Endothelial cell of umbilical vein (primary cell): ENCODE data around the gene MTO1. TPM values are rescaled to one million over a fixed set of nuclear protein-coding genes. Genes with fewer than 3 reads are reported as not detected.

ENCODE experiments used
- BruUV-seq: library from RNA; stranded (reverse); fragments of 400-500 nt; replicated peaks from 2 replicates; lab custom pipeline; 2021; lab: Mats Ljungman, UMichigan
- CTCF ChIA-PET: fragments of 300-600, 350-600 bp; sonication (Branson Sonifier 250); formaldehyde crosslinking; loops from one replicate; lab custom pipeline; 2021; ENCODE audit warnings: antibody characterized with exemption, inconsistent platforms; lab: Charles Lee
- POLR2A ChIA-PET: fragments of 300-600, 350-600 bp; sonication (Branson Sonifier 250); formaldehyde crosslinking; loops from one replicate; lab custom pipeline; 2021; ENCODE audit warnings: antibody characterized with exemption, inconsistent platforms; lab: Charles Lee
- DNase-seq: peaks from one replicate; pipeline ENCODE4 v3.0.0-alpha.2; 2011; ENCODE audit warnings: low read depth, low spot score
- FAIRE-seq: peaks from 2 replicates; lab custom pipeline; 2011; peaks lifted over from hg19 to GRCh38; lab: Jason Lieb, UNC
- H2AFZ ChIP-seq: 2 replicates; pipeline ENCODE4 v1.6.0; 2012; ENCODE audit warnings: low read depth, low read length, control low read depth, inconsistent platforms
- H3K27ac ChIP-seq: 2 replicates; pipeline ENCODE4 v1.5.1; 2011; ENCODE audit warnings: low read depth, mild to moderate bottlenecking, control low read depth, low read length, moderate library complexity; ENCODE audit not compliant: insufficient read depth
- H3K27me3 ChIP-seq, 2 experiments: 2 replicates each; pipeline versions ENCODE4 v1.6.0 to v1.6.1; 2011; ENCODE audit warnings: low read length in 2 of 2, mixed read lengths in 1 of 2; ENCODE audit not compliant: control insufficient read depth in 2 of 2, insufficient read depth in 2 of 2
- H3K36me3 ChIP-seq, 2 experiments: 2 replicates in 1 of 2; 3 replicates in 1 of 2; pipeline ENCODE4 v1.5.1; 2011; ENCODE audit warnings: low read length in 2 of 2, mild to moderate bottlenecking in 1 of 2, moderate library complexity in 1 of 2; ENCODE audit not compliant: control insufficient read depth in 2 of 2, insufficient read depth in 2 of 2; ENCODE audit errors: extremely low read depth in 1 of 2
- H3K4me1 ChIP-seq: 3 replicates; pipeline ENCODE4 v1.5.1; 2011; ENCODE audit warnings: mild to moderate bottlenecking, low read length; ENCODE audit not compliant: control insufficient read depth, insufficient read depth; ENCODE audit errors: extremely low read depth
- H3K4me2 ChIP-seq: 2 replicates; pipeline ENCODE4 v1.6.1; 2011; ENCODE audit warnings: low read length, control low read depth, mixed read lengths; ENCODE audit not compliant: insufficient read depth
- H3K4me3 ChIP-seq, 3 experiments: fragments of 200-600 bp in 1 of 3; sonication (generic), shearing (Covaris generic) in 1 of 3; replicated peaks in 1 of 3; 2 replicates each; pipeline ENCODE4 v1.5.1; 2011 to 2016; ENCODE audit warnings: control low read depth in 3 of 3, low read length in 3 of 3, mild to moderate bottlenecking in 2 of 3, inconsistent platforms in 1 of 3, low read depth in 1 of 3, moderate library complexity in 1 of 3; ENCODE audit not compliant: insufficient read depth in 1 of 3
- H3K79me2 ChIP-seq: 2 replicates; pipeline ENCODE4 v1.6.0; 2012; ENCODE audit warnings: low read length, inconsistent platforms; ENCODE audit not compliant: control insufficient read depth, insufficient read depth
- H3K9ac ChIP-seq: replicated peaks from 2 replicates; pipeline ENCODE3; 2011; ENCODE audit warnings: low read length, control low read depth; ENCODE audit not compliant: insufficient read depth; ENCODE audit errors: extremely low read depth
- H3K9me1 ChIP-seq: replicated peaks from 3 replicates; pipeline ENCODE4 v1.6.0; 2011; ENCODE audit warnings: mild to moderate bottlenecking, low read length; ENCODE audit not compliant: control insufficient read depth, insufficient read depth; ENCODE audit errors: extremely low read depth
- H3K9me3 ChIP-seq: replicated peaks from 2 replicates; pipeline ENCODE4 v1.5.1; 2012; ENCODE audit warnings: low read length, inconsistent platforms; ENCODE audit not compliant: control insufficient read depth, insufficient read depth
- H4K20me1 ChIP-seq: replicated peaks from 2 replicates; pipeline ENCODE3; 2011; ENCODE audit warnings: mild to moderate bottlenecking, low read length; ENCODE audit not compliant: control insufficient read depth, insufficient read depth; ENCODE audit errors: extremely low read depth
- FOS ChIP-seq: IDR thresholded peaks from 2 replicates; pipeline ENCODE4 v1.6.1; 2011; ENCODE audit warnings: mild to moderate bottlenecking, low read length, moderate library complexity, borderline replicate concordance; ENCODE audit not compliant: insufficient read depth
- GATA2 ChIP-seq: IDR thresholded peaks from 2 replicates; pipeline ENCODE4 v1.7.0; 2011; ENCODE audit warnings: low read depth, mild to moderate bottlenecking, moderate library complexity, mixed read lengths, low read length; ENCODE audit not compliant: insufficient read length, insufficient read depth
- MYC ChIP-seq: IDR thresholded peaks from one replicate; pipeline ENCODE4 v1.6.1; 2011; ENCODE audit warnings: mild to moderate bottlenecking, low read depth, low read length
- POLR2A ChIP-seq: IDR thresholded peaks from 2 replicates; pipeline ENCODE4 v1.6.1; 2012; ENCODE audit warnings: low read depth, mild to moderate bottlenecking, control low read depth, low read length
- POLR2AphosphoS5 ChIP-seq: IDR thresholded peaks from 2 replicates; pipeline ENCODE4 v1.6.1; 2012; ENCODE audit warnings: low read depth, mild to moderate bottlenecking, control low read depth, low read length, moderate library complexity; ENCODE audit not compliant: insufficient read depth
- dilution Hi-C: fragments of 300-500 bp; cut with MboI; formaldehyde crosslinking; loops from one replicate; pipeline ENCODE4 v1.15.0; 2019; ENCODE audit warnings: low sequenced_read_pairs; ENCODE audit not compliant: extremely low pct_ligation_motif_present
- intact Hi-C: fragments of 100-400 bp; cut with micrococcal nuclease; formaldehyde crosslinking; loops from one replicate; pipeline ENCODE4 v1.10.0; 2022
- polyA plus RNA-seq, 4 experiments: library from polyadenylated mRNA; depleted of rRNA in 3 of 4; stranded (reverse) in 3 of 4; unstranded in 1 of 4; fragments of >200 nt; gene quantifications; 2 replicates each; pipeline versions ENCODE4 v1.2.1 to v1.2.3, GENCODE V29; 2011 to 2012; ENCODE audit warnings: missing spikeins in 1 of 4
- total RNA-seq: library from RNA; stranded (reverse); gene quantifications from 2 replicates; pipeline ENCODE4 v1.2.3, GENCODE V29; 2021
- TF ChIP-seq, protein P1 (sequence below): IDR thresholded peaks from 2 replicates; pipeline ENCODE4 v1.6.1; 2011; ENCODE audit not compliant: insufficient read depth, insufficient read length
- TF ChIP-seq, protein P2 (sequence below), 2 donors: IDR thresholded peaks; 1 replicate in 1 of 2; 2 replicates in 1 of 2; pipeline ENCODE4 v1.5.1; 2011; ENCODE audit warnings: low read length in 2 of 2, mild to moderate bottlenecking in 2 of 2, moderate library complexity in 2 of 2, control low read depth in 1 of 2, inconsistent platforms in 1 of 2, low read depth in 1 of 2; ENCODE audit not compliant: insufficient read depth in 1 of 2; ENCODE audit errors: extremely low read depth in 1 of 2

The MTO1 gene
- total and polyA plus RNA-seq, 2 donors (not counting 3 experiments of a cell fraction or from before 2014, with no cell fraction given): 12.6 to 24.8 TPM

DNA sequence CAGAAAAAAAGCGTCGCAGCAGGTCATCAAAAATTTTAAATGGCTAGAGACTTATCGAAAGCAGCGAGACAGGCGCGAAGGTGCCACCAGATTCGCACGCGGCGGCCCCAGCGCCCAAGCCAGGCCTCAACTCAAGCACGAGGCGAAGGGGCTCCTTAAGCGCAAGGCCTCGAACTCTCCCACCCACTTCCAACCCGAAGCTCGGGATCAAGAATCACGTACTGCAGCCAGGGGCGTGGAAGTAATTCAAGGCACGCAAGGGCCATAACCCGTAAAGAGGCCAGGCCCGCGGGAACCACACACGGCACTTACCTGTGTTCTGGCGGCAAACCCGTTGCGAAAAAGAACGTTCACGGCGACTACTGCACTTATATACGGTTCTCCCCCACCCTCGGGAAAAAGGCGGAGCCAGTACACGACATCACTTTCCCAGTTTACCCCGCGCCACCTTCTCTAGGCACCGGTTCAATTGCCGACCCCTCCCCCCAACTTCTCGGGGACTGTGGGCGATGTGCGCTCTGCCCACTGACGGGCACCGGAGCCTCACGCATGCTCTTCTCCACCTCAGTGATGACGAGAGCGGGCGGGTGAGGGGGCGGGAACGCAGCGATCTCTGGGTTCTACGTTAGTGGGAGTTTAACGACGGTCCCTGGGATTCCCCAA is 59.3 kb downstream of the MTO1 start, which contains the start of gene EEF1A1:
TSS of gene EEF1A1 (minus strand) at position 345 of the 663 bp plus-strand sequence. CDS start 1,006 bp downstream, outside the sequence.
- Histone ChIP-seq H3K4me3 (peak within 1 kb of the TSS; percentile 85 to 99 (median 95)), H2AFZ (peak within 1 kb of the TSS; percentile 74), H3K9me3 (no peaks in the 10 kb centered on the region), H3K27me3 (no peaks in the 10 kb centered on the region), H4K20me1 (peaks cover 9% of the 10 kb centered on the region), H3K79me2 (peaks cover 47% of the 10 kb centered on the region), H3K9ac (peak within 1 kb of the TSS; percentile 99), H3K9me1 (no peaks in the 10 kb centered on the region), H3K4me2 (peak within 1 kb of the TSS; percentile 98), H3K4me1 (peaks cover 34% of the 10 kb centered on the region), H3K27ac (peak within 1 kb of the TSS; percentile 100), H3K36me3 (peaks cover 10 to 23% of the 10 kb centered on the region in 2 experiments)
- intact Hi-C loops: loop anchor here (1.0 kb wide), 3 partner anchors 59 to 133 kb away; no protein-coding TSS in a partner anchor
- BruUV-seq: no TSS peak
- peak; percentile 100 for DNase-seq
- dilution Hi-C loops: no loop called here
- FAIRE-seq: peak; percentile 91
- TF ChIP-seq, protein P1, sequence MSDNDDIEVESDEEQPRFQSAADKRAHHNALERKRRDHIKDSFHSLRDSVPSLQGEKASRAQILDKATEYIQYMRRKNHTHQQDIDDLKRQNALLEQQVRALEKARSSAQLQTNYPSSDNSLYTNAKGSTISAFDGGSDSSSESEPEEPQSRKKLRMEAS: peak; percentile 23
- TF ChIP-seq FOS: peak; percentile 22
- peak; percentile 100 for TF ChIP-seq POLR2AphosphoS5
- TF ChIP-seq, protein P2, sequence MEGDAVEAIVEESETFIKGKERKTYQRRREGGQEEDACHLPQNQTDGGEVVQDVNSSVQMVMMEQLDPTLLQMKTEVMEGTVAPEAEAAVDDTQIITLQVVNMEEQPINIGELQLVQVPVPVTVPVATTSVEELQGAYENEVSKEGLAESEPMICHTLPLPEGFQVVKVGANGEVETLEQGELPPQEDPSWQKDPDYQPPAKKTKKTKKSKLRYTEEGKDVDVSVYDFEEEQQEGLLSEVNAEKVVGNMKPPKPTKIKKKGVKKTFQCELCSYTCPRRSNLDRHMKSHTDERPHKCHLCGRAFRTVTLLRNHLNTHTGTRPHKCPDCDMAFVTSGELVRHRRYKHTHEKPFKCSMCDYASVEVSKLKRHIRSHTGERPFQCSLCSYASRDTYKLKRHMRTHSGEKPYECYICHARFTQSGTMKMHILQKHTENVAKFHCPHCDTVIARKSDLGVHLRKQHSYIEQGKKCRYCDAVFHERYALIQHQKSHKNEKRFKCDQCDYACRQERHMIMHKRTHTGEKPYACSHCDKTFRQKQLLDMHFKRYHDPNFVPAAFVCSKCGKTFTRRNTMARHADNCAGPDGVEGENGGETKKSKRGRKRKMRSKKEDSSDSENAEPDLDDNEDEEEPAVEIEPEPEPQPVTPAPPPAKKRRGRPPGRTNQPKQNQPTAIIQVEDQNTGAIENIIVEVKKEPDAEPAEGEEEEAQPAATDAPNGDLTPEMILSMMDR (IDR thresholded peaks at IDR 0.05; ENCODE audit: extremely low read depth in 1 of 2, insufficient read depth in 1 of 2, low read depth in 1 of 2, low read length in 2 of 2): no peak
- peak; percentile 100 for TF ChIP-seq POLR2A
- TF ChIP-seq MYC: peak; percentile 6
- TF ChIP-seq GATA2: no peak
- CTCF ChIA-PET: interaction anchor here (0.6 to 10.6 kb wide), 9 partner anchors 12 to 132 kb away, joined by 3 to 113 read pairs (median 8); no protein-coding TSS in a partner anchor
- POLR2A ChIA-PET: interaction anchor here (0.5 to 3.7 kb wide), 17 partner anchors 8 to 230 kb away, joined by 3 to 74 read pairs (median 4); partner anchors contain the start of genes MTO1 and SLC17A5
